Mammary epithelial cell (primary cell): ENCODE results near the gene CYP2C18.

Source experiments
- EZH2 ChIP-seq: IDR thresholded peaks from 2 replicates; pipeline ENCODE4 v1.6.1; 2012; ENCODE audit warnings: low read length, inconsistent platforms, borderline replicate concordance
- TF ChIP-seq, protein P1 (sequence below), 2 donors: IDR thresholded peaks in 1 of 2; conservative IDR thresholded peaks in 1 of 2; 2 replicates each; pipeline ENCODE4 v1.5.1; 2011 to 2012; ENCODE audit warnings: inconsistent platforms in 2 of 2, low read length in 2 of 2, mild to moderate bottlenecking in 2 of 2, control low read depth in 1 of 2, low read depth in 1 of 2; ENCODE audit not compliant: insufficient read depth in 1 of 2; ENCODE audit errors: extremely low read depth in 1 of 2

GRCh38 chr10:94641480-94641879 lies 42.0 kb upstream of the CYP2C18 start:
- TF ChIP-seq, protein P1, sequence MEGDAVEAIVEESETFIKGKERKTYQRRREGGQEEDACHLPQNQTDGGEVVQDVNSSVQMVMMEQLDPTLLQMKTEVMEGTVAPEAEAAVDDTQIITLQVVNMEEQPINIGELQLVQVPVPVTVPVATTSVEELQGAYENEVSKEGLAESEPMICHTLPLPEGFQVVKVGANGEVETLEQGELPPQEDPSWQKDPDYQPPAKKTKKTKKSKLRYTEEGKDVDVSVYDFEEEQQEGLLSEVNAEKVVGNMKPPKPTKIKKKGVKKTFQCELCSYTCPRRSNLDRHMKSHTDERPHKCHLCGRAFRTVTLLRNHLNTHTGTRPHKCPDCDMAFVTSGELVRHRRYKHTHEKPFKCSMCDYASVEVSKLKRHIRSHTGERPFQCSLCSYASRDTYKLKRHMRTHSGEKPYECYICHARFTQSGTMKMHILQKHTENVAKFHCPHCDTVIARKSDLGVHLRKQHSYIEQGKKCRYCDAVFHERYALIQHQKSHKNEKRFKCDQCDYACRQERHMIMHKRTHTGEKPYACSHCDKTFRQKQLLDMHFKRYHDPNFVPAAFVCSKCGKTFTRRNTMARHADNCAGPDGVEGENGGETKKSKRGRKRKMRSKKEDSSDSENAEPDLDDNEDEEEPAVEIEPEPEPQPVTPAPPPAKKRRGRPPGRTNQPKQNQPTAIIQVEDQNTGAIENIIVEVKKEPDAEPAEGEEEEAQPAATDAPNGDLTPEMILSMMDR (conservative IDR thresholded peaks at IDR 0.05 in 1 of 2, IDR thresholded peaks at IDR 0.05 in 1 of 2; ENCODE audit: extremely low read depth in 1 of 2, insufficient read depth in 1 of 2, low read depth in 1 of 2, low read length in 2 of 2) = no peak
- no peak for TF ChIP-seq EZH2
